T-helper 1 cell treated with Interleukin-12 subunit alpha and Interleukin-12 subunit beta and Interleukin-4 antibody, amounts not matched to agents 30 μg/mL and 1 μg/mL, for 36 hours (primary cell): ENCODE measurements around the gene NGB.
A peak's percentile ranks its signal among the peaks of the same experiment; 100 is the strongest.
"Not testable (repeated sequence)": the region's sequence is repeated elsewhere in the genome, so short reads cannot be mapped to it uniquely, and the experiment has no call there.

ENCODE experiments used
- H3K27ac Mint-ChIP-seq: one replicate; pipeline ENCODE4 v1.8.0; 2021; ENCODE audit warnings: mild to moderate bottlenecking, mixed read lengths
- H3K27me3 Mint-ChIP-seq: one replicate; pipeline ENCODE4 v1.8.0; 2021; ENCODE audit warnings: low read depth, mixed read lengths
- H3K36me3 Mint-ChIP-seq: one replicate; pipeline ENCODE4 v1.8.0; 2021; ENCODE audit warnings: low read depth, mixed read lengths
- H3K4me1 Mint-ChIP-seq: one replicate; pipeline ENCODE4 v1.8.0; 2021; ENCODE audit warnings: low read depth, mixed read lengths
- H3K4me3 Mint-ChIP-seq: one replicate; pipeline ENCODE4 v1.8.0; 2021; ENCODE audit warnings: mild to moderate bottlenecking, moderate library complexity, mixed read lengths
- H3K9me3 Mint-ChIP-seq: one replicate; pipeline ENCODE4 v1.8.0; 2021; ENCODE audit warnings: mixed read lengths

The NGB gene

DNA sequence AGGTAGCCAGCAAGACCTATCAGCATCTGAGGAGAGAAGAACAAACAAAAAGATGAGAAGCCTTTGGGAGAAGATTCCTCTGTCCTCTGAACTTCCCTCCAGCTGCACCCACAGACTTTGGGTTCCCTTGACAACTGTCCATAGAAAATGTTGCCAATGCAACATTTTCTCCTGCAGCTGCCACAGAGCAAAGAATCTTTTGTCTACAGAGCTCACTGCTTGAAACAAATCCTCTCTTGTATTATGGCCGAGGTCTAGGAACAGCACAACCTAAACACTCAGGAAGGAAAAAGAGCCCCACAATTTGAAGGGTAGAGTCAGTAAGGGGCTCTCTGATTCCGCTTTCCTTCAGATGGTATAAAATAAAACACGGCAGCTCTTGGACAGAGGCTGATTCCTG is 35.4 kb upstream of the NGB start:
- H3K9me3 Mint-ChIP-seq = no peaks in the 10 kb centered on the region
- H3K4me3 Mint-ChIP-seq = no peak overlapping the region
- H3K4me1 Mint-ChIP-seq = peaks cover 21% of the 10 kb centered on the region
- no peaks in the 10 kb centered on the region for H3K36me3 Mint-ChIP-seq
- H3K27ac Mint-ChIP-seq = no peak overlapping the region
- H3K27me3 Mint-ChIP-seq = no peaks in the 10 kb centered on the region

DNA sequence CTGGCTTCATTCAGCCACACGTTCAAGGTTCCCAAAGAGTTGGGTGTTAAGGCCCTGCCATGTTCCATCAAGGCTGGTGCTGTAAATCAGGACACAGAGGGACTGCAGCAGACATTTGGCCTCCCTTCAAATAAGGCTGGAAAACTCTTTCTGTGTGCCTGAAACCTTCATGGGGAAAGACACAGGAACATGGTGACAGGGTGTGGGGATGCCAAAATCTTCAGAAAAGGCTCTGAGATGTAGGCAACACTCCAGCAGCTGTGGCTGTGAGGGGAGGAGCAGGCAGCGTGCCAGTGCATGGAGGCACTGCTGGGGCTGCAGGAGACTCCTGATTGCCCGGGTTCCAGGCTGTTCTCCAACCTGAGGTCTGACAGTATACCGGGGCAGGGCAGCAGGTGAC is 34.7 kb upstream of the NGB start:
- Mint-ChIP-seq H3K4me1 (peaks cover 21% of the 10 kb centered on the region), H3K4me3 (no peak overlapping the region), H3K9me3 (no peaks in the 10 kb centered on the region), H3K36me3 (no peaks in the 10 kb centered on the region), H3K27me3 (no peaks in the 10 kb centered on the region), H3K27ac (no peak overlapping the region)

DNA sequence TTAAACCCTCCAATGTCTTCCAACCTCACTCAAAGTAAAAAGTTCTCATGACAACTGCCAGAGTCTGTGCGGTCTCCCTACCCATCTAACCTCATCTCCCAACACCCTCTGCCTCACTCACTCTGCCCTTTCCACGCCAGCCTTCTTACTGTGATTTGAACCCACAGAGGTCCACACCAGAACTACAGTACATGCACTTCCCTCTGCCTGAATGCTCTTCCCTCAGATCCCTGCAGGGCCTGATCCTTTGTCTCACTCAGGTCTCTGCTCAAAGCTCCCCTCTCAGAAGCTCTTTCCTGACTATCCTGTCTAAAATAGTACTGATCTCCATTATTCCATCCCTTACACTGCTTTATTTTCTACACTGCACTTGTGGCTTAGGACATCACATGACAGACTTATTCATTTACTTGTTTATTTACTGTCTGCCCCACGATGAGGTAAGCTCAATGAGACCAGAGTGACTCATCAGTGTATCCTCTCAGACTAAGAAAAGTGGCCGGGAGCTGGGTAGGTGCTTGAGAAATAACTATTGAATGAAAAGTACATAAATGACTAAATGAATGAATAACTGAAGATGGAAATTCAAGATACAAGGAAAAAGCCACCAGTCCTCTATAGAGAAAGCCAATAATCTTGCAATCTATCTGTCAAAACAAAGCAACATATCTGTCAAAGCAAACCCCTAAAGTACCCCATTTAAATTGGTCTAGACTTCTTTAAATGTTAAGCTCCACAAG is 32.6 kb upstream of the NGB start:
- H3K27me3 Mint-ChIP-seq = no peaks in the 10 kb centered on the region
- H3K4me3 Mint-ChIP-seq = peak overlapping the region; percentile 19
- peak overlapping the region; percentile 78 for H3K27ac Mint-ChIP-seq
- no peaks in the 10 kb centered on the region for H3K36me3 Mint-ChIP-seq
- H3K4me1 Mint-ChIP-seq = peaks cover 21% of the 10 kb centered on the region
- no peaks in the 10 kb centered on the region for H3K9me3 Mint-ChIP-seq

DNA sequence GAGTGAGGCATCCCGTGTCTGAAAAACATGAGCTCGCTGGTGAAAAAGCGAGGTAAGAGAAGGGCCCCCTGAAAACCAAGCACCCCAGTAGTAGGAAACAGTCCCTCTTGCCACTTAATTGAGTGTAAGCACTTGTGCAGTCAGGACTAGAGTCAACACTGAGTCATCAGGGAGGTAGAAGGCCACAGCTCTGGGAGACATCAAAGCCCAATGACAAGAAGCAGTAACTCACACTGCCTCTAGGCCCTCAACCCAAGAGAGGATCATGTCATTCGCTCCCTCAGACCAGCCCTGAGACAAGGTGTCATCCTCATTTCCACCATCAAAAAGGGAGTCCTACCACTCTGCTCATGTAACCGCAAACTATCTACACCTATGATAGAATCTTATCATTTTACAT is 31.9 kb upstream of the NGB start:
- Mint-ChIP-seq H3K4me3 (no peak overlapping the region), H3K4me1 (peaks cover 21% of the 10 kb centered on the region), H3K9me3 (no peaks in the 10 kb centered on the region), H3K27me3 (no peaks in the 10 kb centered on the region), H3K36me3 (no peaks in the 10 kb centered on the region), H3K27ac (peak overlapping the region; percentile 78)

DNA sequence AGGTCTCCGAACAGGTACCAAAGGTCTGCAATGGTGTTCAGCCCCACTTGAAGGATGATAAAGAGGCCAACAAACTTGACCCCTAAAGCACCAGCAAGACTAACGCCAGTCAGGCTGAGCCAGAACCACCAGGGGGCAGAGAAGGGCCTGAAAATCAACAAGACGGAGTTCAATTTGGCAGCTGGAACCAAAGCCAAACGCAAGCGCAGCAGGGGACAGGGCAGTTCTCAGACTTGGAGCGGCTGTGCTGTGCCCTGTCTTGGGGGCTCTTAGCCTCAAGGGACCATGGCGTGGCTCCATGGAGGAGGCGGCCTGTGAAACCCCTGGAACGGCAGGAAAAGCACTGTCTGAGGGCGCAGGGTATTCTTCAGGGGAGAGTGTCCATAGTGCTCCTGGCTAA is 30.1 kb upstream of the NGB start:
- Mint-ChIP-seq H3K27ac (no peak overlapping the region), H3K27me3 (no peaks in the 10 kb centered on the region)

DNA sequence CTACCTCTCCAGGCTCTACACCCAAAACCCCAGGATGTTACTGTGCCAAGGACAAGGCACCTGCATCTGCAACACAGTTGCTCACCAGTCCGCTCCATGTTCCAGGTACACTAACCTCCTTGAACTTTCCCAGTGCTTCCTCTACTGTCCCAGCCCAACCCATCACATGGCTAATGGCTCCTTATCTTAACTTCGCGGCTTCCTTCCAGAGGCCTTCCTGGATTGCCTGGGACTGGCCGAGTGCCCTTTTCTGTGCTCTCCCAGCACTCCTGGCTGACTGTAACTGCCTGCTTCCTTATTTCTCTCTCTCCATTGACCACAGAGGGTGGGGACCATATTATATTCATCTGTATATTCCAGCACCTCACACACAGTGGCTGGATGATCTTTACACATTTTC is 28.8 kb upstream of the NGB start:
- no peaks in the 10 kb centered on the region for H3K36me3 Mint-ChIP-seq
- peaks cover 16% of the 10 kb centered on the region for H3K4me1 Mint-ChIP-seq
- no peaks in the 10 kb centered on the region for H3K9me3 Mint-ChIP-seq
- H3K27ac Mint-ChIP-seq = no peak overlapping the region
- no peak overlapping the region for H3K4me3 Mint-ChIP-seq
- no peaks in the 10 kb centered on the region for H3K27me3 Mint-ChIP-seq

More for the DNA sequence above, 30.1 kb upstream of the NGB start:
- Mint-ChIP-seq H3K9me3 (no peaks in the 10 kb centered on the region), H3K4me1 (peaks cover 18% of the 10 kb centered on the region), H3K4me3 (no peak overlapping the region), H3K36me3 (no peaks in the 10 kb centered on the region)

DNA sequence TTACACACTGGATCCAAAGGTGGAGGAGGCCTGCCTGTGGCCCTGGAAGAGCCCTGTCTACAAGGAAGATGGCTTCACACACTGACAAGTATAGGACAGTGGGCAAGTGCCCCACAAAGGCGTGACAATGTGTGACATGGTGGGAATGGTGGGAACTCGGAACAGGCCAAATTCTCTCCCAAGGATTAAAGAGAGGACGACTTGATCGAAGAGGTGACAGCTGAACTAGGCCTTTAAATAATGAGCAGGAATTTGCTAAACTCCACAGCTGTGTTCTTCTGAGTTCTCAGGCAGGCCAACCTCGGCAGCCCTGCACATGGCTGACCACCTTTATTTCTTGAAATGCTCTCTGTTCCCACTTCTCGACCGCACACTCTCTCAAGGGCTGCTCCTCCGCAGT is 25.9 kb upstream of the NGB start:
- Mint-ChIP-seq H3K36me3 (no peaks in the 10 kb centered on the region), H3K27me3 (no peaks in the 10 kb centered on the region), H3K9me3 (no peaks in the 10 kb centered on the region), H3K4me1 (no peaks in the 10 kb centered on the region), H3K27ac (no peak overlapping the region), H3K4me3 (no peak overlapping the region)

DNA sequence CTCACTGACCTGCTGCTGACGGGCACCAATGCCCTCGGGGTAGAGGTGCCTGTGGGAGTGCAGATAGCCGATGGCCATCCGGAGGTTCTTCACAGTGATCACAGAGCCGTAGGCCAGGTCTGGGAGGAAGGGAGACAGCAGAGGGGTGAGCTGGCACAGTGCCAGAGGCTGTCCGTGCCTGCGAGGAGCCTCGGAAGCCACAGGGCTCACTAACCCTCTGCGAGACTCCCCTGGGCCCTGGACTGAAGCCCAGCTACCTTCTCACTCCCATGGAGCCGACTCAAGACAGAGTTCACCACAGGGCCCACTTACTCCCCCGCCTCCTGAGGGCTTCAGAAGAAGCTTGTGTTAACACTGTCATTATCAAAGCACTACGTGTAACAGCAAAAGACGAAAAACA is 25.1 kb upstream of the NGB start:
- no peaks in the 10 kb centered on the region for H3K4me1 Mint-ChIP-seq
- no peaks in the 10 kb centered on the region for H3K36me3 Mint-ChIP-seq
- H3K27me3 Mint-ChIP-seq = no peaks in the 10 kb centered on the region
- no peak overlapping the region for H3K4me3 Mint-ChIP-seq
- no peaks in the 10 kb centered on the region for H3K9me3 Mint-ChIP-seq
- H3K27ac Mint-ChIP-seq = no peak overlapping the region

DNA sequence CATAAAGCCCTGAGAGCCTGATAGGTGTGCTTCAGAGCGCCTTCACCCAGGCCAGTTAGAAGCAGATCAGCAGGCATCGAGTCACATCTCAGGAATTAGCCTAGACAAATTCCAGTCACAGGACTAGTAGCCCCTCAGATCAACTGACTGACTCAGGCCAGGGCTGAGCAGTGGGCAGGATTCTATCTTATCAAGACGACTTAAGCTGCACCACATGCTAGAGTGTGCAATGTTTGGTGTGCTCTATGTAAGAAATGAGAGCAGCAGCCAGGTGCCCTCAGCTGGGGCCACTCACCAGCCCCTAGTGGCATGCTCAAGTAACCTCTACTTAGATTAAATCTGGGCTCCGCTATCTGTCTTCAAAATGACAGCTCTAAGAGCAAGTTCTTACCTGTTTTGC is 19.7 kb upstream of the NGB start:
- Mint-ChIP-seq H3K4me1 (no peaks in the 10 kb centered on the region), H3K36me3 (no peaks in the 10 kb centered on the region), H3K4me3 (no peak overlapping the region), H3K27ac (no peak overlapping the region), H3K27me3 (no peaks in the 10 kb centered on the region), H3K9me3 (no peaks in the 10 kb centered on the region)

DNA sequence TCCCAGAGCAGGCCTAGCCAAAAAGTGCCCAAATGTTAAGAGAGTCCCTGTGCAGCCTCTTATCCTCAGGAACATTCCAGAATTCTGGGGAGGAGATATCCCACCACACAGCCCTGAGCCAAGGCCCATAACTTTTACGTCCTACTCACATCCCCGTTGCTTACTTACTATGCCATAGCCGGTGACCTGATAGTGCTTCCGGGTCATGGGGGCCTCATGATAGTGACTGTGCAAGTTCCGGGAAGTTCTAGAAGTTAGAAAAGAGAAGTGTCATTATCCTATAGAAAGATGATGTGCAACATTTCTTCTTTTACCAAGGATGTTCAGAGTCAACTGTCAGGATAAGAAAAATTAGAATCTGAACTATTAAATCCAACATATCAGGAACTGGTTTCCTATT is 15.6 kb upstream of the NGB start:
- H3K4me3 Mint-ChIP-seq = no peak overlapping the region
- no peaks in the 10 kb centered on the region for H3K4me1 Mint-ChIP-seq
- no peaks in the 10 kb centered on the region for H3K9me3 Mint-ChIP-seq
- no peak overlapping the region for H3K27ac Mint-ChIP-seq
- no peaks in the 10 kb centered on the region for H3K27me3 Mint-ChIP-seq
- no peaks in the 10 kb centered on the region for H3K36me3 Mint-ChIP-seq

DNA sequence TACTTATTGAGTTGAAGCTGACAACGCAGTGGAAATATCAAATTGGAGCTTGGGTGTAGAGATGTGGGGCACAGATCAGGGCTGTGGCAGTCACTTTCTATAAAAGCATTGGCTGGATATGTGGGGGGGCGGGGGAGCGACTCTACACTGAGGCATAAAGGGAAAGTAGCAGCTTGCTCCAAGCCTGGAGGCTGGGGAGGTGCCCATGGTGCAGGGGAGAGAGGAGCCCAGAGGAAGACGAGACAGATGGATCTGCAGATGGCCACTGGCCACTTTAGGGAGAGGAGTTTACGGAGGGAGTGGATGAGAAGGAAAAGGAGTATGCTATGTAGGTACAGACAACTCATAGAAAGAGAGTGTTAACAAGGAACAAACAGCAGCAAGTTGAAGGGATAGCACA is 13.5 kb upstream of the NGB start:
- Mint-ChIP-seq H3K27me3 (no peaks in the 10 kb centered on the region), H3K4me3 (no peak overlapping the region), H3K9me3 (no peaks in the 10 kb centered on the region), H3K27ac (no peak overlapping the region), H3K4me1 (no peaks in the 10 kb centered on the region), H3K36me3 (no peaks in the 10 kb centered on the region)

DNA sequence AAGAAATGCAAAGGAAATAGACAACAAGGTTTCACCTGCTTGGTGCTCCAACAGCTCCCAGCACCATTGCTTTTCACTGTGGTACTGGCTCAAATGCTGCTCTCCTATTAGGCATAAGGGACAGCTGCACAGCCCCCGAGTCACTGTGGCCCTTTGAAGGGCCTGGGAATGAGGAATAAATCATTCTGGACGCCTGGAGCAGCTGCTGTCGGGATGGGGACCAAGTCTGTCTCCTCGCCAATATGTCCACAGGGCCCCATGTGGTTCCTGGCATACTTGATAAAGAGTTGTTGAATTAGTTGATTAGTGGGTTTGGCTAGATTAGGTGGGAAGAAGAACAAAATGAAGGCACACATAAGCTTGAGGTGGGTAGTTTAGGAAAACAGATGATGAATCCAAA is 13.1 kb upstream of the NGB start:
- no peaks in the 10 kb centered on the region for H3K36me3 Mint-ChIP-seq
- no peak overlapping the region for H3K4me3 Mint-ChIP-seq
- H3K9me3 Mint-ChIP-seq = no peaks in the 10 kb centered on the region
- H3K4me1 Mint-ChIP-seq = no peaks in the 10 kb centered on the region
- no peaks in the 10 kb centered on the region for H3K27me3 Mint-ChIP-seq
- no peak overlapping the region for H3K27ac Mint-ChIP-seq

DNA sequence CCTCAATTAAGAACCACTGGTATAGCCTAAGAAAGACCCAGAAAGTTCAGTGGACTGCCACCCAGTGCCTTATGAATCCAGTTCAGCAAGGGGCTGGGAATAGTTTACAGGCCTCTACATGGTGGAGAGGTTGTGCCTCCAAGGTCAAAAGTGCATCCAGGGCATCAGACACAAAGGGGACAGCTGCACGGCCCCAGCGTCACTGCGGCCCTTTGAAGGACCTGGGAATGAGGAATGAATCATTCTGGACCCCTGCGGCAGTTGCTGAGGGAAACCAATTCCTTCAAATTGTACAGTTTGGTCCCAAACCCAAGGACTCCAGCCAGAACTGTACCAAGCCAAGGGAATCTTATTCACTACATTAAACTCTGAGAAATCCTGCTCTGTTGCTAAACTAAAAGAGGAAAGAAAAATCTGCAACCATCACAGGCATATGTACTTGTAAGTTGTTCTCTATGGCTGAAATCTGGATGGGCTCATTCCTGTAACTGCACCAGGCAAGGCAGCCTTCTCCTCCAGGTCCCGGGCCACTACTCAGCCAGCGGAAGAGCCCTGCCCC is 10.9 kb upstream of the NGB start:
- no peaks in the 10 kb centered on the region for H3K9me3 Mint-ChIP-seq
- no peaks in the 10 kb centered on the region for H3K27me3 Mint-ChIP-seq

DNA sequence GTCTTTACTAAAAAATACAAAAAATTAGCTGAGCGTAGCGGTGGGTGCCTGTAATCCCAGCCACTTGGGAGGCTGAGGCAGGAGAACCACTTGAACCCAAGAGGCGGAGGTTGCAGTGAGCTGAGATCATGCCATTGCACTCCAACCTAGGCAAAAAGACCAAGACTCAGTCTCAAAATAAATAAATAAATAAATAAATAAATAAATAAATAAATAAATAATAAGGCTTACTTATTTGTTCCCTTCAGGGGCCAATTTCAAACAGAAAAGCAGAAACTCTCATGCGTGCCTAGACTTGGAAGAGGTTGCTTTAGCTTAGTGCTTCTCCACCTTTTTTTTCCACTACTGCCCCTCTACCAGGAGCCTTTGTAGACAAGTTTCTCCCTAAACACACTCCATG is 9.9 kb upstream of the NGB start:
- not testable (repeated sequence) for H3K4me3 Mint-ChIP-seq, H3K27ac Mint-ChIP-seq, H3K27me3 Mint-ChIP-seq, H3K9me3 Mint-ChIP-seq, H3K4me1 Mint-ChIP-seq, H3K36me3 Mint-ChIP-seq

More for the DNA sequence above, 10.9 kb upstream of the NGB start:
- Mint-ChIP-seq H3K4me1 (no peaks in the 10 kb centered on the region), H3K4me3 (no peak overlapping the region), H3K36me3 (no peaks in the 10 kb centered on the region), H3K27ac (no peak overlapping the region)

DNA sequence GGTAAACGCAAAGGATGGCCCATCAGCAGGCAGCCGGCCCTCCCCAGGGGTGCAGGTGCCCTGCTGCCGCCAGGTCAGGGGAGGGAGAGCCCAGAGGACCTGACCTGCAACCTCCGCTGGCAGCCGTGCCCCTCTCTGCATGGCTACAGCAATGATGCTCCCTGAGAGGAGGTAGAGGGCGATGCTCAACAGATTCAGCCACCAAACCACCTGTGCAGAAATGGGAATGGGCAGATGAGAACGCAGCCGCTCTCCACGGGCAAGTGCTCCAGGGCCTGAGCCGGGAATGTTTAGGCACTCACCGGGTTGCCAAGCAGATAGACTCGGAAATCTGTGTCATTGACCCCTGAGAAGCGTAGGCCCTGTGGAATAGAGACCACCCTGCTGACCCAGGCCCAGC is 8.7 kb upstream of the NGB start:
- no peaks in the 10 kb centered on the region for H3K27me3 Mint-ChIP-seq
- H3K36me3 Mint-ChIP-seq = no peaks in the 10 kb centered on the region
- H3K4me1 Mint-ChIP-seq = no peaks in the 10 kb centered on the region
- no peaks in the 10 kb centered on the region for H3K9me3 Mint-ChIP-seq
- H3K27ac Mint-ChIP-seq = no peak overlapping the region
- no peak overlapping the region for H3K4me3 Mint-ChIP-seq
